ENCODE data around the gene SLC26A4. TPM values are rescaled to one million over a fixed set of nuclear protein-coding genes. Genes with fewer than 3 reads are reported as not detected.

SLC26A4 gene
- total and polyA plus RNA-seq, 2 donors (not counting 1 experiment from before 2014, with no cell fraction given) = 0.33 to 0.50 TPM

DNA sequence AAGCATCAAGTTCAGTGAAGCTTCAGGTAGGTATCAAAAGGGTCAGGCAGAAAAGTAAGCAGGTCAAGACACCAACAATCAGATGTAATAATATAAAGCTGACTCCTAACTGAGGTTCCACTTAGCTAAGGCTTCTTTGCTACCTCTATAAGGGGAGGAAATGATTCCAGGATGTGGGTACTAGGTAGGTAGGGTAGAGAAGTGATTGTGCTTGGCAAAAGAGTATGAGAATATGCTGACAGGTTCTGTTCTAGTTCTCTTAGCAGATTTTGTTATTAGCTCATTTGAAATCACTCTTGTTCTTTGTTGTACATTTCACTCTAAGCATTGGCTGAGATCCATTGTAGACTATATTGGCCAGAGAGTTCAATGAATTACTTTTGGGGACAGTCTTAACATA, 42.6 kb downstream of the SLC26A4 start:
- Histone ChIP-seq H3K79me2 (ENCODE audit: control insufficient read depth, insufficient read depth, low read length) (no peaks in the 10 kb centered on the region), H3K9ac (ENCODE audit: insufficient read depth, low read length) (no peak overlapping the region), H3K27ac (ENCODE audit: insufficient read depth, low read length) (no peak overlapping the region), H3K4me3 (replicated peaks in 1 of 4; ENCODE audit: control extremely low read depth in 1 of 4, insufficient read depth in 1 of 4, low read depth in 3 of 4, low read length in 4 of 4) (no peak overlapping the region), H3K4me2 (ENCODE audit: extremely low read depth, insufficient read depth, low read length) (no peak overlapping the region), H3K4me1 (ENCODE audit: control insufficient read depth, extremely low read depth, insufficient read depth, low read length) (no peaks in the 10 kb centered on the region), H3K36me3 (ENCODE audit: control insufficient read depth, insufficient read depth, low read length) (no peaks in the 10 kb centered on the region), H2AFZ (ENCODE audit: low read length) (no peak overlapping the region), H3K27me3 (ENCODE audit: control insufficient read depth, insufficient read depth, low read length) (no peaks in the 10 kb centered on the region), H3K9me3 (ENCODE audit: control insufficient read depth, insufficient read depth, low read depth, low read length) (no peaks in the 10 kb centered on the region), H4K20me1 (ENCODE audit: control insufficient read depth, extremely low read depth, insufficient read depth, low read length) (no peaks in the 10 kb centered on the region)
- no peak for TF ChIP-seq EZH2 (IDR thresholded peaks at IDR 0.05; ENCODE audit: low read length, missing control alignments)
- TF ChIP-seq, protein P1, sequence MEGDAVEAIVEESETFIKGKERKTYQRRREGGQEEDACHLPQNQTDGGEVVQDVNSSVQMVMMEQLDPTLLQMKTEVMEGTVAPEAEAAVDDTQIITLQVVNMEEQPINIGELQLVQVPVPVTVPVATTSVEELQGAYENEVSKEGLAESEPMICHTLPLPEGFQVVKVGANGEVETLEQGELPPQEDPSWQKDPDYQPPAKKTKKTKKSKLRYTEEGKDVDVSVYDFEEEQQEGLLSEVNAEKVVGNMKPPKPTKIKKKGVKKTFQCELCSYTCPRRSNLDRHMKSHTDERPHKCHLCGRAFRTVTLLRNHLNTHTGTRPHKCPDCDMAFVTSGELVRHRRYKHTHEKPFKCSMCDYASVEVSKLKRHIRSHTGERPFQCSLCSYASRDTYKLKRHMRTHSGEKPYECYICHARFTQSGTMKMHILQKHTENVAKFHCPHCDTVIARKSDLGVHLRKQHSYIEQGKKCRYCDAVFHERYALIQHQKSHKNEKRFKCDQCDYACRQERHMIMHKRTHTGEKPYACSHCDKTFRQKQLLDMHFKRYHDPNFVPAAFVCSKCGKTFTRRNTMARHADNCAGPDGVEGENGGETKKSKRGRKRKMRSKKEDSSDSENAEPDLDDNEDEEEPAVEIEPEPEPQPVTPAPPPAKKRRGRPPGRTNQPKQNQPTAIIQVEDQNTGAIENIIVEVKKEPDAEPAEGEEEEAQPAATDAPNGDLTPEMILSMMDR (conservative IDR thresholded peaks at IDR 0.05 in 1 of 2, IDR thresholded peaks at IDR 0.05 in 1 of 2; ENCODE audit: low read depth in 1 of 2, low read length in 2 of 2) = no peak
- DNase-seq (ENCODE audit: low read depth in 2 of 2) = no peak

DNA sequence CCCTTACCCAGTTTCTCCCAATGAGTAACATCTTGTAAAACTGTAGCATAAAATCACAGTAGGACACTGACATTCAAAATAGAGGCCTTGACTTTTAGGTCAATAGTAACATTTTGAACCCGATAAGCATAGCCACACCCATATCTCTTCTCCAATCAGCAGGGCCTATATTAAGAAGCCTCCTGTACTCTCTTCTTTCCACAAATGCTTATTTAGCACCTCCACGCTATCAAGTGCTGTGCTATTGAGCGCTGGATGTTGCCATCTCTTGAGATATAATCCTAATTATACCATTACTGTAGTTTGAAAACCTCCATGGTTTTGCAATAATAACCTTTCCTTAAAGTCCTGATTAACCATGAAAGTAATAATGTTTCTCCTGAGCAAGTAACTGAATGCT, 43.2 kb downstream of the SLC26A4 start:
- Histone ChIP-seq H3K36me3 (ENCODE audit: control insufficient read depth, insufficient read depth, low read length) (no peaks in the 10 kb centered on the region), H4K20me1 (ENCODE audit: control insufficient read depth, extremely low read depth, insufficient read depth, low read length) (no peaks in the 10 kb centered on the region), H3K9ac (ENCODE audit: insufficient read depth, low read length) (no peak overlapping the region), H3K4me1 (ENCODE audit: control insufficient read depth, extremely low read depth, insufficient read depth, low read length) (no peaks in the 10 kb centered on the region), H3K4me2 (ENCODE audit: extremely low read depth, insufficient read depth, low read length) (no peak overlapping the region), H3K79me2 (ENCODE audit: control insufficient read depth, insufficient read depth, low read length) (no peaks in the 10 kb centered on the region), H2AFZ (ENCODE audit: low read length) (no peak overlapping the region), H3K9me3 (ENCODE audit: control insufficient read depth, insufficient read depth, low read depth, low read length) (no peaks in the 10 kb centered on the region), H3K27me3 (ENCODE audit: control insufficient read depth, insufficient read depth, low read length) (no peaks in the 10 kb centered on the region), H3K27ac (ENCODE audit: insufficient read depth, low read length) (no peak overlapping the region), H3K4me3 (replicated peaks in 1 of 4; ENCODE audit: control extremely low read depth in 1 of 4, insufficient read depth in 1 of 4, low read depth in 3 of 4, low read length in 4 of 4) (no peak overlapping the region)
- TF ChIP-seq, protein P1 (conservative IDR thresholded peaks at IDR 0.05 in 1 of 2, IDR thresholded peaks at IDR 0.05 in 1 of 2; ENCODE audit: low read depth in 1 of 2, low read length in 2 of 2) = no peak
- no peak for TF ChIP-seq EZH2 (IDR thresholded peaks at IDR 0.05; ENCODE audit: low read length, missing control alignments)
- no peak for DNase-seq (ENCODE audit: low read depth in 2 of 2)

DNA sequence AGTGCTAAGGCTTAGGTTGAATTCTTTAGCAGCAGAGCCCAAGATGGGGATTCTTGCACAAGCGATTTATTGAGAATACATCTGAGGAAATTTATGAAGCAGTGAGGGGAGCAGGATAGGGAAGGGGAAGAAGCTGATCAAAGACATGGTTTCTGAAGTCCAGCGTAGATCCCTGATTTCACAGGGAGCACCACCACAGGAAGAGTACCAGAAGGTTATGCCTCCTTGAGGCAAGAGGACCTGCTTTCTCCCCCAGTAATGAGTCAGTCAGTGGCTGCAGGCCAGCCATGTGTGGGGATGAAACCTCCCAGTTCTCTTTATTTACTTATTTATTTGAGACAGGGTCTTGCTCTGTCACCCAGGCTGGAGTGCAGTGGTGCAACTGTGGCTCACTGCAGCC, 48.3 kb downstream of the SLC26A4 start:
- DNase-seq (ENCODE audit: low read depth in 2 of 2) = peak in 1 of 2 donors; percentile 24
- Histone ChIP-seq H3K4me3 (replicated peaks in 1 of 4; ENCODE audit: control extremely low read depth in 1 of 4, insufficient read depth in 1 of 4, low read depth in 3 of 4, low read length in 4 of 4) (no peak overlapping the region), H3K9me3 (ENCODE audit: control insufficient read depth, insufficient read depth, low read depth, low read length) (no peaks in the 10 kb centered on the region), H3K4me2 (ENCODE audit: extremely low read depth, insufficient read depth, low read length) (no peak overlapping the region), H3K27me3 (ENCODE audit: control insufficient read depth, insufficient read depth, low read length) (no peaks in the 10 kb centered on the region), H3K27ac (ENCODE audit: insufficient read depth, low read length) (no peak overlapping the region), H4K20me1 (ENCODE audit: control insufficient read depth, extremely low read depth, insufficient read depth, low read length) (no peaks in the 10 kb centered on the region), H3K9ac (ENCODE audit: insufficient read depth, low read length) (no peak overlapping the region), H3K79me2 (ENCODE audit: control insufficient read depth, insufficient read depth, low read length) (no peaks in the 10 kb centered on the region), H2AFZ (ENCODE audit: low read length) (no peak overlapping the region), H3K4me1 (ENCODE audit: control insufficient read depth, extremely low read depth, insufficient read depth, low read length) (no peaks in the 10 kb centered on the region), H3K36me3 (ENCODE audit: control insufficient read depth, insufficient read depth, low read length) (no peaks in the 10 kb centered on the region)
- TF ChIP-seq, protein P1 (conservative IDR thresholded peaks at IDR 0.05 in 1 of 2, IDR thresholded peaks at IDR 0.05 in 1 of 2; ENCODE audit: low read depth in 1 of 2, low read length in 2 of 2) = no peak
- no peak for TF ChIP-seq EZH2 (IDR thresholded peaks at IDR 0.05; ENCODE audit: low read length, missing control alignments)

All from fibroblast of lung (primary cell).